ENCODE data around the gene DUSP15.
"Not testable (repeated sequence)": the region's sequence is repeated elsewhere in the genome, so short reads cannot be mapped to it uniquely, and the experiment has no call there.

DNA sequence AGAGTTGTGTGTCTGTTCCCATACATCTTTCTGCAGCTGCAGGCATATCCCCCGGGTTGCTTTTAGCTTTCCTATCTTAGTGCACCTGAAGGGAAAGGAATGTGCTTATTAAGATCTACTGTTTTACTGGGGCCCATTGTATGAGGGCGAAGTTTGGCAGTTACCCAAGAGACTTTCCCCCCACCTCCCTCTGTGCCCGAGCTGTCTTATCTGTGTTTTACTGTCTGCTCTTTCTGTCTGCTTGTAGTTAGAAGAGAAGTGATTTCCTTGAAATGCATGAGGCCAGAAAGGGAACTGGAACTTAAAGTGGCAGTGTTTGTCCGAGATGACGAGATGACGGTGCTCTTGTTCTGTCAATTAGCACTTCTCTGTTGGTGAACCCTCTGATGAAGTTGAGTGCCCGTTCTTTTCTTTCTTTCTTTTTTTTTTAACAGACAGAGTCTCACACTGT is 47.7 kb upstream of the DUSP15 start:
- TF ChIP-seq, protein P1, sequence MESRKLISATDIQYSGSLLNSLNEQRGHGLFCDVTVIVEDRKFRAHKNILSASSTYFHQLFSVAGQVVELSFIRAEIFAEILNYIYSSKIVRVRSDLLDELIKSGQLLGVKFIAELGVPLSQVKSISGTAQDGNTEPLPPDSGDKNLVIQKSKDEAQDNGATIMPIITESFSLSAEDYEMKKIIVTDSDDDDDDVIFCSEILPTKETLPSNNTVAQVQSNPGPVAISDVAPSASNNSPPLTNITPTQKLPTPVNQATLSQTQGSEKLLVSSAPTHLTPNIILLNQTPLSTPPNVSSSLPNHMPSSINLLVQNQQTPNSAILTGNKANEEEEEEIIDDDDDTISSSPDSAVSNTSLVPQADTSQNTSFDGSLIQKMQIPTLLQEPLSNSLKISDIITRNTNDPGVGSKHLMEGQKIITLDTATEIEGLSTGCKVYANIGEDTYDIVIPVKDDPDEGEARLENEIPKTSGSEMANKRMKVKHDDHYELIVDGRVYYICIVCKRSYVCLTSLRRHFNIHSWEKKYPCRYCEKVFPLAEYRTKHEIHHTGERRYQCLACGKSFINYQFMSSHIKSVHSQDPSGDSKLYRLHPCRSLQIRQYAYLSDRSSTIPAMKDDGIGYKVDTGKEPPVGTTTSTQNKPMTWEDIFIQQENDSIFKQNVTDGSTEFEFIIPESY (IDR thresholded peaks at IDR 0.05) = not testable (repeated sequence)
- not testable (repeated sequence) for TF ChIP-seq MAX, REST, YY1, RXRA, ATF3, FOXA1 (IDR thresholded peaks at IDR 0.05)
- TF ChIP-seq, protein P2, sequence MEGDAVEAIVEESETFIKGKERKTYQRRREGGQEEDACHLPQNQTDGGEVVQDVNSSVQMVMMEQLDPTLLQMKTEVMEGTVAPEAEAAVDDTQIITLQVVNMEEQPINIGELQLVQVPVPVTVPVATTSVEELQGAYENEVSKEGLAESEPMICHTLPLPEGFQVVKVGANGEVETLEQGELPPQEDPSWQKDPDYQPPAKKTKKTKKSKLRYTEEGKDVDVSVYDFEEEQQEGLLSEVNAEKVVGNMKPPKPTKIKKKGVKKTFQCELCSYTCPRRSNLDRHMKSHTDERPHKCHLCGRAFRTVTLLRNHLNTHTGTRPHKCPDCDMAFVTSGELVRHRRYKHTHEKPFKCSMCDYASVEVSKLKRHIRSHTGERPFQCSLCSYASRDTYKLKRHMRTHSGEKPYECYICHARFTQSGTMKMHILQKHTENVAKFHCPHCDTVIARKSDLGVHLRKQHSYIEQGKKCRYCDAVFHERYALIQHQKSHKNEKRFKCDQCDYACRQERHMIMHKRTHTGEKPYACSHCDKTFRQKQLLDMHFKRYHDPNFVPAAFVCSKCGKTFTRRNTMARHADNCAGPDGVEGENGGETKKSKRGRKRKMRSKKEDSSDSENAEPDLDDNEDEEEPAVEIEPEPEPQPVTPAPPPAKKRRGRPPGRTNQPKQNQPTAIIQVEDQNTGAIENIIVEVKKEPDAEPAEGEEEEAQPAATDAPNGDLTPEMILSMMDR (IDR thresholded peaks at IDR 0.05; ENCODE audit: low read depth, low read length, missing input control) = not testable (repeated sequence)
